Mesodermal cell (in vitro differentiated cells): Measurements from ENCODE around the gene LARP4B. TPM values are rescaled to one million over a fixed set of nuclear protein-coding genes. Genes with fewer than 3 reads are reported as not detected.

ENCODE experiments used
- H3K27ac ChIP-seq: 2 replicates; pipeline ENCODE4 v1.7.0; 2013; ENCODE audit warnings: mild to moderate bottlenecking, low read depth, low read length, moderate library complexity; ENCODE audit not compliant: severe bottlenecking
- H3K36me3 ChIP-seq: 2 replicates; pipeline ENCODE4 v1.7.1; 2013; ENCODE audit warnings: mild to moderate bottlenecking, low read length, moderate library complexity; ENCODE audit not compliant: control insufficient read depth, insufficient read depth
- H3K4me1 ChIP-seq: one replicate; pipeline ENCODE4 v1.7.1; 2013; ENCODE audit warnings: mild to moderate bottlenecking, low read length; ENCODE audit not compliant: insufficient read depth, control insufficient read depth, poor library complexity, severe bottlenecking
- H3K4me3 ChIP-seq: 2 replicates; pipeline ENCODE4 v1.7.0; 2013; ENCODE audit warnings: low read length, control low read depth, mild to moderate bottlenecking; ENCODE audit not compliant: insufficient read depth, poor library complexity, severe bottlenecking; ENCODE audit errors: extremely low read depth
- H3K9me3 ChIP-seq: 2 replicates; pipeline ENCODE4 v1.7.1; 2013; ENCODE audit warnings: mild to moderate bottlenecking, low read length, moderate library complexity; ENCODE audit not compliant: control insufficient read depth
- WGBS, 2 experiments: methylation state at CpG; one replicate each; pipeline ENCODE4 v1.1.5; 2013; ENCODE audit warnings: missing lambda C conversion rate in 2 of 2; ENCODE audit not compliant: insufficient coverage in 2 of 2; 5-methylcytosine and 5-hydroxymethylcytosine counted together
- polyA plus RNA-seq, 2 experiments: library from polyadenylated mRNA; stranded (reverse); fragments of 50-300 nt; gene quantifications; one replicate each; pipeline ENCODE4 v1.2.3, GENCODE V29; 2013

The LARP4B gene
- 29.4 TPM for polyA plus RNA-seq (2013, experiment 1 of 2)
- polyA plus RNA-seq (2013, experiment 2 of 2): 26.4 TPM

DNA sequence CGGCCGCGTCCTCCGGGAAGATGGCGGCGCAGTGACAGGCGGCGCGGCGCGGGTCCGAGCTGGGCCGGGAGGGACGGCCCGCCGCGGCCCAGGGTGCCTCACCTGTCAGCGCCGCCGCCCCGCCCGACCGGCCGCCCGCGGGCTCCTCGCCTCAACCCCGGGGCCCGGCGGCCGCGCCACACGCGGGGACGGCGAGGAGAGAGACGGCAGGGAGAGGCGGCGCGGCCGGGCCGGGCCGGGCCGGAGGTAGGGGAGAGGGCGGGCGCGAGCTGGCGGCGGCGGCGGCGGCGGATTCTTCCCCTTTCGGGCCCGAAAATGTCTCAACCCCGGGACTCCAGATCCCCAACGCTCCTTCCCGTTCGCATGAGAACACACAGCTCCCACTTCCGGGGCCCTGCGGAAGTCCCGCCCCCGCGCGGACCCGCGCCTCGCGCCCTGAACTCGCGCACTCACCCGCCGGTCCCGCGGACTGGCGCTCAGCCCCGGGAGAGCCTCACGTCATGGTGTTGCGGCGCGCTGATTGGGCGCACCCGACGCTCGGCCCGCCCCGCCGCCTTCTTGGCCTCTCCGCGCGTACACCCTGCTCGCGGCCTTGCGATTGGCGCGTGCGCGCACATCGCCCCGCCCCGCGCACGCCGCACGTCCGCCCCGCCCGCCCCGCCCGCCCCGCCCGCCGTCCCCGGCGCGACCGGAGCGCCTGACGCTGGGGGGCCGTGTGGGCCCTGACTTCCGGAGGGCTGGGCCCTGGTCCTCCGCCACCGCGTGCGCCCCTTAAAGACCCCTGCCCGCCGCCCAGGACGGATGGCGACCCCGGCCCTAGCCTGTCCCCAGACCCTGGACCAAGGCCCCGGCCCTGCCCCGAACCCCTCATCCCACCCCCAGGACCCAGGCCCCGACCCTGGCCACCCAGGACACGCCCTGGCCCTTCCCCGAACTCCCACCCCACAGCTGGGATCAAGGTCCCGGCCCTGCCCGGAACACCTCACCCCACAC is at the start of gene LARP4B:
Gene LARP4B (minus strand): TSS at position 380 of the 993 bp plus-strand sequence. CDS start 45,984 bp downstream, outside the sequence.
- Histone ChIP-seq H3K9me3 (no peaks in the 10 kb centered on the region), H3K4me3 (peak within 1 kb of the TSS; percentile 84), H3K4me1 (peaks cover 9% of the 10 kb centered on the region), H3K27ac (peak within 1 kb of the TSS; percentile 80), H3K36me3 (peaks cover 20% of the 10 kb centered on the region)
- WGBS, 2 experiments: 0% methylated on average over 59 to 68 of the region's 137 CpGs

DNA sequence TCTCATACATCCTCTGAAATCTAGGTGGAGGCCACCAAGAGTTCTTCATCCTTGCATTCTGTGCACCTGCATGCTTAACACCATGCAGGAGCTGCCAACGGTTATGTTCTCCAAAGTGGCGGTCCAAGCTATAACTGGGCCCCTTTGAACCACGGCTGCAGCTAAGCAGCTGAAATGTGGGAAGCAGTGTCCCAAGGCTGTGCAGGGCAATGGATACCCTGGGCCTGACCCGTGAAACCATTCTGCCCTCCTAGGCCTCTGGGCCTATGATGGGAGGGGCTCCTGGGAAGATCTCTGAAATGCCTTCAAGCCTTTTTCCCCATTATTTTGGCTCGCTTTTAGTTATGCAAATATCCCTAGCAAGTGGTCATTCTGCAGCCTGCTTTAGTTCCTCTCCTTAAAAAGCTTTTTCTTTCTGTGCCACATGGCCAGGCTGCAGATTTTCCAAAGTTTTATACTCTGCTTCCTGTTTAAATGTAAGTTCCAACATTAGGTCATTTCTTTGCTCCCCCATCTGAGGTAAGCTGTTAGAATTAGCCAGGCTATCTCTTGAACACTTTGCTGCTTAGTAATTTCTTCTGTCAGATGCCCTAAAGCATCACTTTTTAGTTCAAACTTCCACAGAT is 49.1 kb upstream of the LARP4B start:
- 94 to 100% methylated on average over 5 of the region's 5 CpGs for WGBS, 2 experiments
- Histone ChIP-seq H3K4me3 (no peak overlapping the region), H3K9me3 (peaks cover 38% of the 10 kb centered on the region), H3K36me3 (peaks cover 7% of the 10 kb centered on the region), H3K27ac (no peak overlapping the region), H3K4me1 (peaks cover 13% of the 10 kb centered on the region)

- Histone ChIP-seq H3K36me3 (peaks cover 7% of the 10 kb centered on the region), H3K27ac (no peak overlapping the region), H3K4me3 (no peak overlapping the region), H3K9me3 (peaks cover 38% of the 10 kb centered on the region), H3K4me1 (peaks cover 2% of the 10 kb centered on the region)
- WGBS, 2 experiments: 83 to 100% methylated on average over 1 to 2 of the region's 2 CpGs
Observed at GRCh38 chr10:978826-979421, 47.4 kb upstream of the LARP4B start.

DNA sequence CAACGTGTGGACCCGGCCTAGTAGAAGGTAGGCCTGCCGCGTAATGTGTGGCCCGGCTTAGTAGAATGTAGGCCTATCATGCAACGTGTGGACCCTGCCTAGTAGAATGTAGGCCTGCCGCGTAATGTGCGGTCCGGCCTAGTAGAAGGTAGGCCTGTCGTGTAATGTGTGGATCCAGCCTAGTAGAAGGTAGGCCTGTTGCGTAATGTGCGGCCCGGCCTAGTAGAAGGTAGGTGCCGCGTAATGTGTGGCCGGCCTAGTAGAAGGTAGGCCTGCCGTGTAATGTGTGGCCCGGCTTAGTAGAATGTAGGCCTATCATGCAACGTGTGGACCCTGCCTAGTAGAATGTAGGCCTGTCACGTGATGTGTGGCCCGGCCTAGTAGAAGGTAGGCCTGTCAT is 44.8 kb upstream of the LARP4B start:
- 94% methylated on average over 21 to 22 of the region's 22 CpGs for WGBS, 2 experiments

DNA sequence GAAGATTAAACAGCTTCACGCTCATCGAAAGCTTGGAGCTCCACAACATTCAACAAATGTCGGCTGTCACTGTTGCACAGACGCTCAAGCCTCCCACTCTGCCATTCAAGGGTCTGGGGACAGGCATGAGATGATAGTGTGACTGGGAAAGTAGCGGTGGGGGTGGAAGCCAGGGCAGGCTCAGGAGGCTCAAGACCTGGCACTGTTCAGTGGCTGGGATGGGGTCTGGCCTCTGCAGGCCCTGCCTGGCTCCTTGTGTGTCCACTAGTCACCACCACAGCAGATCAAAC is 43.2 kb upstream of the LARP4B start:
- H3K4me3 ChIP-seq: no peak overlapping the region
- peaks cover 21% of the 10 kb centered on the region for H3K9me3 ChIP-seq
- H3K27ac ChIP-seq: no peak overlapping the region
- whole genome bisulfite sequencing, 2 experiments: 95% methylated on average over 4 of the region's 5 CpGs; no CpG with 5 or more reads in 1 of the 2 experiments
- H3K4me1 ChIP-seq: no peaks in the 10 kb centered on the region
- no peaks in the 10 kb centered on the region for H3K36me3 ChIP-seq

More for the DNA sequence above, 44.8 kb upstream of the LARP4B start:
- peaks cover 7% of the 10 kb centered on the region for H3K36me3 ChIP-seq
- no peak overlapping the region for H3K27ac ChIP-seq
- H3K4me1 ChIP-seq: no peaks in the 10 kb centered on the region
- H3K9me3 ChIP-seq: peaks cover 35% of the 10 kb centered on the region
- no peak overlapping the region for H3K4me3 ChIP-seq

GRCh38 chr10:974038-974784 is 42.7 kb upstream of the LARP4B start:
- H3K4me3 ChIP-seq: no peak overlapping the region
- no peaks in the 10 kb centered on the region for H3K36me3 ChIP-seq
- H3K4me1 ChIP-seq: no peaks in the 10 kb centered on the region
- 82 to 84% methylated on average over 19 of the region's 20 CpGs for WGBS, 2 experiments
- peaks cover 17% of the 10 kb centered on the region for H3K9me3 ChIP-seq
- no peak overlapping the region for H3K27ac ChIP-seq

DNA sequence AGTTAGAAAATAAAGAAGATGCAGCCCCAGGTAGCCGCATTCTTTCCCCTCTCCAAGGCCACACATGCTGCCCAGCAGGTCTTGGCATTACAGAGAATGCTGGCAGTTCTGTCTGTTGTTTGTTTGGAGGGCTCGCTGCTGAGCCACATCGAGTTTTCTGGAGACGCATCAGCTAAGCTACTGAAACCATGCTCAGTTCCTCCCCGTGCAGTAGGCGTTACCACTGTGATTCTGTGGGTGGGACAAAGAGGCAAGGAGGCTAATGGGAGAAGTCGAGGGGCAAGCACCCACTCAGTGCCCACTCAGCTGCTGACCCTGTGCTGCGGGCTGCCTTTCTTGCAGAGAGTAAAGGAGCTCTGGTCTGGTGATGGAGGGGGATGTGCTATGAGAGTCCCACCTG is 41.3 kb upstream of the LARP4B start:
- Histone ChIP-seq H3K36me3 (no peaks in the 10 kb centered on the region), H3K9me3 (peaks cover 12% of the 10 kb centered on the region)
- WGBS, 2 experiments: 78 to 89% methylated on average over 6 of the region's 8 CpGs

DNA sequence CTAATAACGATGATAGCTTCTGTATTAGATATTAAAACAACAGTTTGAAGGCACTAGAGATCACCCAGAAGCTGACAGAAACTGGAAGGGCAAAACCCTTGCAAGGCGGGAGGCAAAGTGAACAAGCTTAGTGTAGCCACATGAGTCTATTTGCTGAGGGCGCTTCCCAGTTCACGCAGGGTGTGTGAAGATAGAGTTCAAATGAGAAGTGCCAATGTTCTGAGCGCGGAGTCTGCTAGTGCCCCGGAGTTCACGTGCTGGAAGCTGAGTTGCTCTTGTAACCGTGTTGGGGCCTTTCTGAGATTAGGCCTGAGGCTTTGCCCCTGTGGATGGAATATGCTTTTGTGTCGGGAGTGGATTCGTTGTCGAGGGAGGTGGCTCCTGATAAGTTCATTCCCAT is 40.1 kb upstream of the LARP4B start:
- Histone ChIP-seq H3K4me3 (no peak overlapping the region), H3K27ac (no peak overlapping the region)
- WGBS, 2 experiments: 96 to 97% methylated on average over 6 to 8 of the region's 12 CpGs

More for the DNA sequence above, 41.3 kb upstream of the LARP4B start:
- Histone ChIP-seq H3K4me1 (no peaks in the 10 kb centered on the region), H3K4me3 (no peak overlapping the region), H3K27ac (no peak overlapping the region)

GRCh38 chr10:971150-971542 is 39.6 kb upstream of the LARP4B start:
- Histone ChIP-seq H3K36me3 (no peaks in the 10 kb centered on the region), H3K27ac (no peak overlapping the region), H3K4me1 (peaks cover 5% of the 10 kb centered on the region), H3K4me3 (no peak overlapping the region), H3K9me3 (peaks cover 7% of the 10 kb centered on the region)
- WGBS, 2 experiments: 93% methylated on average over 2 of the region's 4 CpGs; no CpG with 5 or more reads in 1 of the 2 experiments

More for the DNA sequence above, 40.1 kb upstream of the LARP4B start:
- Histone ChIP-seq H3K9me3 (peaks cover 11% of the 10 kb centered on the region), H3K36me3 (no peaks in the 10 kb centered on the region), H3K4me1 (peaks cover 4% of the 10 kb centered on the region)
